GM18511 (cell line): ENCODE measurements around the gene RHOJ.
A peak's percentile ranks its signal among the peaks of the same experiment; 100 is the strongest.
"Not testable (repeated sequence)": the region's sequence is repeated elsewhere in the genome, so short reads cannot be mapped to it uniquely, and the experiment has no call there.

Experiments used
- ATAC-seq: cut with Tn5 transposase; IDR thresholded peaks from one replicate; pipeline ENCODE4 v1.9.1; 2021; ENCODE audit warnings: mild to moderate bottlenecking, moderate library complexity; ENCODE audit not compliant: unreplicated experiment

RHOJ gene

DNA sequence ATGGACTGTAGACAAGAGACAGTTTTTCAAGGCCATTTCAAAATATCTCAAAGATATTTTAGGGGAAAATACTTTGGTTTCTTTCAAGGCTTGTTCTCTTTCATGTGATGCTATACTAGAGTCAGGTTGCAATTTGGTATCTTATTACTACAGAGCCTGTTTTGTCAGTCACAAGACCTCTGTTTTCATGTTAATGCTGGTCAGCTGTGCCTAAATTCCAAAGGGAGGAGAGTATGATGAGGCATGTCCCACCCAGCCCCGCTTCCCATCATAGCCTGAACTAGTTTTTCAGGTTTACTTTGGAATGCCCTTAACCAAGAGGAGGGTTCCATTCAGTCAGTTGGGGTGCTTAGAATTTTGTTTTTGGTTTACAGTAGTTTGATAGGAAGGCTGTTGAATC is 61.9 kb downstream of the RHOJ start:
- ATAC-seq, result no peak

DNA sequence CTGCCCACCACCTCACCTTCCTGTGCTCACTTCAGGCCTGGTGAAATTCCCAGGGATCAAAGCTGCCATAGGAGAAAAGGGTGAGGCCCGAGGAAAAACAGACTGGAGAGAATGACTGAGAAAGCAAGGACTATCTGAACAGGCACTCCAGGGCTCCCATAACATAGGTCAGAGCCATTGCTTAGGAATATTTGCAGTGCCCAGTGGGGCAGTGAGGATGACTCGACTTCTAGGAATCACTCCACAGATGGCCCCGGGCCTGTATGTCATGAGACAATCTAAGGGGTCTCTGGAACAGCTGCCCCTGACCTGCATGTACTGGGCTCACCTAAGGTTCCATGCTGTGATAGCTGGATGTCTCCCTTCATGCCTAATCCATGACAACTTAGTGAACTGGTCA is 62.9 kb downstream of the RHOJ start:
- ATAC-seq, result no peak

DNA sequence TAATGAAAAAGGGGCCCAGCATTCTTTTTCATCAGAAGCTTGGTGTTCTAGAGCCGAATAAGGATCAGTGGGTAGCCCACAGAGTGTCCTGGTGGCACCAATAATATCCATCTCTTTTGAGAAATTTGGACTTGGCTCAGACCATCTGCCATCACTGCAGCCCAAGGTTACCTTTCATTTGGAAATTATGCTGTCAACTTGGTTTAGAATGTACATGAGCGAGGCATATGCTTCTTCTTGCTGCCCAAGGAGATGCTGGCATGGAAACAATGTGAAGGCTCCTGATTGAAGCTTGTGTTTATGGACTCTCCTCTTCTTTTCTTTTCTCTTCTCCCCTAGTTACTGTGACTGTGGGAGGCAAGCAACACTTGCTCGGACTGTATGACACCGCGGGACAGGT is 64.5 kb downstream of the RHOJ start:
- ATAC-seq, result no peak

DNA sequence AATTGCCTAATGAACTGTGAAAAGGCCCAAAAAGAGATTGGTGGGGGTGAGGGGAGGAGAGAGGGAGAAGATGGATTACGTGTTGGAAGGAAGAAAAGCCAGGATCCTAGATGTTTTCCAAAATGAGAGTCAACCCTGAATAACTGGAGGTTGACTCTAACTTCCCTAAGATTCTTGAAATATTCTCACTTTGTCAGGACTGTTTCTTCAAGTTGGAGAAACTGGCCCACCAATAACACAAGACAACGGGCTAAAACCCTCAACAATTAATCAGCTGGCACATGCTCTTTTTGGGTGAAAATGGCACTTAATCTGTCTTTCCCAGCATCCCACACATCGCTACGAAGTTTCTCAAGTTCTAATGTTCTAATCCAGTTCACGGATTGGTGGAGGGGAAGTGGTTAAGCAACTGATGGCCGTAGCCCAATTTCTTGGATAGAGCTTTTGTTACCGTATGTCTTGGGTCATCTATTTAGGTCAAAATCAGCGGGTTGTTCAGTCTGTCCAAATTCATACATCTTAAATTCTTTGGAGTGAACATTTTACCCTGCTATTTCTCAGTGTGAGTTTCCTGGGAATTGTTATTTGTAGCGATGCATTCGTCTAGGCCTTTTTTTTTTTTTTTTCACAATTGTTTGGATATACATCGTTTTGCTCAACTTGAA is 65.5 kb downstream of the RHOJ start:
- no peak for ATAC-seq

DNA sequence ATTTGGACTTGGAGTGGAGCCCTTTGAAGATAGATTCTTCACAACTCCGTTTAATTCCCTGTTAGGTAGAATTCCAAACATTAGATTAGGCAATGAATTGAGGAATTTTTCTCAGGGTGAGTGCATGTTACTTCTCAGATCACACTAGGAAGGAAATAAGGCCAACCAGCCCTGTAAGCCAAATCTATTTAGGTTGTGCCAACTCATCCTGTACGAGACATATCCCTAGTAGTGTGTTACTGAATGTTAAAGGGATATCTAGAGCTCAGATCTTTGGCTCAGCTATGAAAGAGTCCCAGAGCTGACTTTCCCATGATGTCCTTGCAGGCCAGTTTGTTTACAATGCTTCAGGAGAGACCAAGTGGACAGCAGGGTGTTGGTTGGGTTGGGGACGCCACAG is 68.9 kb downstream of the RHOJ start:
- ATAC-seq, result no peak

DNA sequence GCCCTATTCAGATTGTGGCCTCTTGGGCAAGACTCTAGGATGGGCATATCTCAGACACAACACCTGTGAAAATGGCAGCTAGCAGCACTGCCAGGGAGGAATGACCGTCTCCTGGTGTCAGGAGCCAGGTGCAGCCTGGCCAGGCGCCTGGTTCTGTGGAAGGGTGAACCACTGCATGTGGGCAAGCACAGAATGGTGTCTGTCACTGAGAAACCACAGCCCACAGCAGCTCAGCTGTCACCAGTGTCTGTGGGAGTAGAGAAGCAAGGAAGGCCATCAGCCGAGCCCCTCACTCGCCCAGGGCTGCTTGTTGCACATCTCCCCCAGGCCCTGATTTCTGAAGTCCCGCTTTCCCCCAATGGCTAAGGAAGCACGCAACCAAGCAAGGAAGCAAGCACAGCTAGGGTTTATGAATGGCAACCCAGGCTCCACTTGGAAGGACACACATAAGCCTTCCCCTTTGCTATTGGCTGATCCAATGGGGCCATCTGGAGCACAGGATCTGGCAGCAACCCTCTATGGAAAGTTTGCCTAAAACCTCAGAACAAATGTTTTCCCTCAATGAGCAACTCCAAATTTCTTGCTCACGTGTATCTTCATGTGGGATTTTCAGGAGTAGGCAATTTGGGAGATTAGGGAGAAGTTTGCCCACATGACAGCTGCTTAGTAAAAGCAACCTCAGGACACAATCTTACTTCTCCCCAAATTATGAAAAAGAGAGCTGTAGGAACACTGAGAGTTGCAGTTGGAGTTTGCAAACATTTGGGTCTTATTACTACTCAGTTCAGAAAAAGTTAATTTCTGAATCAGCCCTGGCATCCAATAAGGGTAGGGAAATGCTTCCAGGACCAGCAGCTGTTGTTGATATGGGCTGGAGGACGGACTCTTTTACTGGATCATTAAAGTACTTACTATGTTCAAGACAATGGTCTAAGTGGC is 69.7 kb downstream of the RHOJ start:
- no peak for ATAC-seq

DNA sequence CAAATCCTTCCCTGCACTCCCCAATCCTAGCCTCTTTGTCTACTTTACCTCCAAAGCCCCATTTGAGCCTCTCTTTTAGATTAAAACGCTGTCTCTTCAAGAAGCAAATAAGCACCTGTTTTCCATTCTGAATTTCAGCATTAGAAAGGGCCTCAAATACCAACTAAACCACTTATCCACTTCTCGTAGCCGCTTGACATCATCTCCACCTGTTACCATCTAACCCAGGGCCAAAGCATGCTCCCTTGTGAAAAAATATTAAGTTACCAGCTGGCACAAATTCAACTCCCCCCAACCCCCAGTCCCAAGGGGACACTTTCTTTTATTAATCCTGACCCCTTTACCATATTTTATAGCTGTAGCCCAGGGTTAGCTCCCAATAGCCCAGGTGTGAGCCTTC is 71.4 kb downstream of the RHOJ start:
- no peak for ATAC-seq

DNA sequence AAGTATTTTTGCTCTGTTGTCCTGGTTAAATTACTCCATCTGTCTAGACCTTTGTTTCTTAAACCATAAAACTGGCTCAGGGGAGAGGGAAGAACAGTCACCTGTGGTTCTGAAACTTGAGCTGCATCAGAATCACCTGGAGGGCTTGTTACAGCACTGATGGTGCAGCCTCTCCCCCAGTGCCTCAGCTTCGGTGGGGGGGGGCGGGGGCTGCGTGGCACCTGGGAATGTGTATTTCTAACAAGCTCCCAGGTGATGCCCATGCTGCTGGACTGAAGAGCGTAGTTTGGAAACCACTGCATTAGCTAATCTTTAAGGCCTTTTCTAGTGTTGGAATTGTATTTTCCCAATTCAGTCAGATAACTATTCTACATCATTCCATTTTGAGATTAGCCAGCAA is 71.8 kb downstream of the RHOJ start:
- no peak for ATAC-seq

DNA sequence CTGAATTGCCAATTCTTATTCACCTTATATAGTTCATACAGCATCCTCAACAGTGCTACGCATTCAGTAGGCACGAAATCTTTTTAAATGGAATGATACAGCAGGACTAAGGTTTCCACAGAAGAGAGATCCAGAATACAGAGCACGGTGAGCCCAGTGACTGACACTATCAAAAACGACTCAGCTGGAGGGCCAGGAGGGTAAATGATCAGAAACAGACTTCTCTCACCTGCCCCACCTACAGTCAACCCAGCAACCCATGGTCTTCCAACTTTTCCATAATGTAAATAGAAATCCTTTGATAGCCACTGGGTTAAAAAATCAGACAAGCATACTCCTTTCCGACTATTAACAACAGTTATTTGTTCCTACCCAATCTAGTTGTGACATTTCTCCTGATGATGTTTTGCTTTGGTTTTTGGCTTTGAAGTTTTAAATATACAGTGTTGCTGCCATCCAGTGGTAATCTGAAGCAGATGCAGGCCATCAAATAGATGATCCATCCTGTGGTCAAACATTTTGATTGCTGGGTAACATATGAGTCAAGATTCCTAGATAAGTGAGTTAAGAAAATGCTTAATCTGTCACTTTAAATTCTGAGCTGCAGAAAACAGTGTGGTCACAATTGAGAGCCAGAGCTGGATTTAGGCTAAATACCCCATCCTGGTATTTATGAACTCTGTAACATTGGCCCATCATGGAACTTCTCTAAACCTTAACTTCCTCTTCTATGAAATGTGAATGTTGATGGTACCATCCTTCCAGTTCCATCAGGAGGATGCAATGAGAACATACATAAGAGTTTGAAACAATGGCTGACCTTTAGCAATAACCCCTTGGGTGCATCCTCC is 72.5 kb downstream of the RHOJ start:
- peak; percentile 82 for ATAC-seq

DNA sequence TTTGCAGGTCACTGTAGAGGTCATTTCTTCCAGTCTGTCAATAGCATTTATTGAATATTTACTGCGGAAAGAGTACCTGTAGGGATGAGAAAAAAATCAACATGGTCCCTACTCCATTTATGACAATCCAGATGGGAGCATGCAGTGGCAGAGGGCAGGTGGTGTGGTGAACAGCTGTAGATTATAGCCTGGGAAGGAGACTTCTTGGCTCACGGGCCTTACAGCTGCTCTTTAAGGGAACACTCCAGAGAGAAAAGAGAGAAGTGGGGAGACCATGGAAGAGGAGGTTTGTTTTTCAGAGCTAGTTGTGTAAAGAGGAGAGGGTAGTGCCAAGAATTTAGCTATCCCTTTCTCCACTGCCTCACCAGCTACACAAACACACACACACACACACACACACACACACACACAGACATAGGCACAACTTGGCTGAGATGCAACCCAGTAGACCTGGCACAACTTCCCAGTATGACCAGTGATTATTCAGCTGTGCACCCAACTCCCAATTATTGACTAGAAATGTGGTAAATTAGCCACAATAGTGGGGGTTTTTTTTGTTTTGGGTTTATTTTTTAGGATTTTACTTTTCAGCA is 73.4 kb downstream of the RHOJ start:
- no peak for ATAC-seq

DNA sequence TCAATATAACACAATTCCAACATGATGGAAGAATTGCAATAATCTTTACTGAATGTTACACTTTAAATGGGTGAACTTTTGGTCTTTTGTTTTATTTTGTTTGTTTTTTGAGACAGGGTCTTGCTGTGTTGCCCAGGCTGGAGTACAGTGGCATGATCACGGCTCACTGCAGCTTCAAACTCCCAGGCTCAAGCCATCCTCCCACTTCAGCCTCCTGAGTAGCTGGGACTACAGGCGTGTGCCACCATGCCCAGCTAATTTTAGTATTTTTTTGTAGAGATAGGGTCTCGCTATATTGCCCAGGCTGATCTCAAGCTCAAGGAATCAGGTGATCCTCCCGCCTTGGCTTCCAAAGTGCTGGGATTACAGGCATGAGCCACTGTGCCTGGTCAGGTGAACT is 75.7 kb downstream of the RHOJ start:
- ATAC-seq, result not testable (repeated sequence)

DNA sequence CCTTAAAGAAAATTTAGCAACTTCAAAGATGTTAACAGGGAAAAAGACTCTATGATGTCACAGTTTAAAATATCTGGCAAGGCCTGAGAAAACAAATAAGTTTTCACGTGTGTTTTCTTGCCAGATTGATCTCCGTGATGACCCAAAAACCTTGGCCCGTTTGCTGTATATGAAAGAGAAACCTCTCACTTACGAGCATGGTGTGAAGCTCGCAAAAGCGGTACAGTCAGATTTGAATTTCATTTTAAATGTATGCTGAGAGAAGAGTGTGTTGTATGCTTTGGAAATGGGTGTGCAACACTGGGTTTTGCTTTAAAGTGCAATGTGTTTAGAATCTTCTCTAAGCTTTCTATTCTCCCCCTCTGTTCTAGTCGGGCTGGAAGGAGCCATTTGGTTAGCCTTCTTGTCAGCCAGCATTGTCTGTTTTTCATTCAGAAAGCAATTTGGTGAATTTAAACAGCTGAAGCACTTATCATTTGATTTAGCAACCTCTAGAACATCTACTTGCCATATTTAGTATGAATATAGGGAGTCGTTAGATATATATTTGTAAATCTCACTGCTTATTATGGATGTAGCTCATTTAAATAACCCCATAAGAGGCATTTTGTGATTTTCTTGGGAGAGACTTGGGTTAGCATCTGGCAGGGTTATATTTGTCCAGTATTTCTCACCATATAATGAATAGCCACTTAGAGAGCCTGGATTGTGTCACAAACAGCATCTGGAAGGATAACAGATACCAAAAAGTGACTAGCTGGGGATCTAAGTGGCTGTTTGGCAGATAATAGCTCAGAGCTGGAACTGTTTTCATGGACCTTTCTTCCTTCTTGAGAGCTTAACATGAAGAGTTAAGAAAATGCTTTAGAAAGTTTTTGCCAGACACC is 79.0 kb downstream of the RHOJ start:
- peak; percentile 71 for ATAC-seq

DNA sequence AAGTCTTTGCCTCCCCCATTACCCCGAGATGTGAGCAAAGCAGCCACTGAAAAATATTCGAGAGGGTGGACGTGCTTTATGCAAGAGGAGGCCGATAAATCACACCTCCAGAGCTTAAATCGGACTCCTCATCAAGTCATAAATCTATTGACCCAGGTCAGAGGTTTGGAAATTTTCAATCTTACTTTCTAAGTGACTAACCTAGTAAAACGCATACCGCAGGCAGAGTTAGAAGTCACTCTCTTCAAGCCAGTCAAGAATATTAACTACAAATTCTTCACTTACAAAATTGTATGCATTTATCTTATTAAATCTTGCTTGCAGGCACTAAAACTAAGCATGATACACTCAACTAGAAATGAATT is 79.6 kb downstream of the RHOJ start:
- ATAC-seq, result no peak

DNA sequence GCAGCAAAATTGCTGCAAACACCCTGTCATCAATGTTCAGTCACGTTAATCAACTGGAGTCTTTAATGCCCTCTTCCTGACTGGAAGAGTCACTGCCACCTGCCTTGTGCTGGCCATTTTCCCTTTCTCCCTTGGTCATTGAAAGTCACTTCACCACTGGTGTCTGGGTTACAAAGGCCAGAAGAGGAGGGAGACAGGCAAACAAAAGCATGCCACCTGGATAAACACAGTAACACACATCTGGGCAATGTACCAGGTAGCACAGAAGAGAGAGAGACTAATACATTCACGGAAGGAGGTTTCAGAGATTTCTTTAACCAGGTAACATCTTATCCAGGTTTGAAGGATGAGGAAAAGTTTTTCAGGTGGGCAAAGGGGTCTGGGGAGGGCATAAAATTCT is 81.8 kb downstream of the RHOJ start:
- no peak for ATAC-seq

DNA sequence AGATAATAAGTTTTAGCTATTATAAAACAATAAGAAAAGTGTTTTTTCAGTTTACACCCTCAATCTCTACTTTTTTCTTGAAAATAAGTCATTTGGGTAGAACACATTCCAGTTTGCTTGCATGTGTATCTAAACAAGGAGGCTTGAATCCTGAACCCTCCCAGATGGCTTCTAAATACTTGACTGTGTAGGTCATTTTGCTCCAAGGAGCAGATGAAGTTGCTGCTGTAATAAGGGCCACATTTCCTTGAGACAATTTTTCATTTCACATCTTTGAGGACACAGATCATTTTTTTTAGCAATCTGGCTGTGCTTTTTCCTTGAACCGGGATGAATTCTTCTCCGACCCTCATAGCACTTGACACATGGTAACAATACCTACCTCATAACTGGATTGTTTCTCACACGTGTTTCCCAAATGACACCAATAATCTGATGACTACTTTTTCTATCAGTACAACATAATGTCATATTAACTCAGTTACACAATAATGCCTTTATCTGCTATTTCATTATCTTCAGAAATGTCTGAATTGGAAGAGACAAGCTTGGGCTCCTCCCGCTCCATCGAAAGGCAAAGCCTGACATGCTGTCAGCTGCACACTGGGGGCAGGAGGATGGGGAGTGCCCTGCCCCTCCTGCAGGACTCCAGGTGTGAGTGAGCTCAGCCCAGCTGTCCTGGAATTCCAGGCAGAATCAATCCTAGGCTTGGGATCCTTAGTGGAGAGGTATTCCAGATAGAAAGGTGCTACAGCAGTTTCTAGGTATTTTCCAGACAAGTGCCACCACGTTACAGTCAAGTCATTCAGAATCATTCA is 83.6 kb downstream of the RHOJ start:
- ATAC-seq, result no peak

DNA sequence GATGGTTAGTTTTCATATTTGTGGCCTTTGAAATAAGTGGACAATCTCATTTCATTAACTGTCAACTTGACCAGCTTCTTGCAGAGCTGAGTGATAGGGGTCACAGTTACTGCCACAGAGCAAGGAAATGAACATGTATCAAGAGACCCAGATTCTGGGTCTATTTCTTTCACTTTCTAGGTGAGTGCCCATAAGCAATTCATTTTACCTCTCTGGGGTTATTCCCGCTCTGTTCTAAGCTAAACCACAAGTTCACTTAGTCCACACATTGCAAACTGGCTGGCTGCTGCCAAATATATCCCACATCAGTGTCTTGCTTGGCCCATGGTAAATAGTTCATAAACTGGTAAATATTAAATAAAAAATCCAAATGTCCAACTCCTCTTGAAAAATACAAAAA is 84.6 kb downstream of the RHOJ start:
- ATAC-seq, result no peak

DNA sequence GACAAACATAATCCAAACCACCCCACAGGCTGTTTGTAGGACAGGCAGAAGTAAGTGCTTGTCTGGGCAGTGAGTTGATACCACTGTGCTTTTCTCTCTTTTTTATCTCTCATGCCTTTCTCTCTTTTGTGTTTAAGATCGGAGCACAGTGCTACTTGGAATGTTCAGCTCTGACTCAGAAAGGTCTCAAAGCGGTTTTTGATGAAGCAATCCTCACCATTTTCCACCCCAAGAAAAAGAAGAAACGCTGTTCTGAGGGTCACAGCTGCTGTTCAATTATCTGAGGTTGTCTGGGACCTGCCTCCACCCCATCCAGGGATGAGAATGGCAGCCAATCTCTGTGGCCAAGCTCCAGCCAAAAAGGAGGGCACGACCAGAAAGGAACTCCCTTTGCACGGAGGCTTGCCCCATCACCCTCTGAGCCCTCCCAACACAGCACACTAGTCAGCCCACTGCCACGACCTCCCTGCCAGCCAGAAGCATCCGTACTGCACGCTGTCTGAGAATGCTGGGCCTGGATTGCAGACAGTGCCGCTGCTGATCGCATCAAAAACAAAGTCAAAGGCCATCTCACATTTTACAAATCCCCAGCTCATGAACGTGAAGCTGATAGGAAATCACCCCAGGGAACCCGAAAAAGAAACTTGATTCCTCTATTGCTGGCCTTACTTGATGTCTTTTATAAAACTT is 86.6 kb downstream of the RHOJ start:
- ATAC-seq, result no peak

DNA sequence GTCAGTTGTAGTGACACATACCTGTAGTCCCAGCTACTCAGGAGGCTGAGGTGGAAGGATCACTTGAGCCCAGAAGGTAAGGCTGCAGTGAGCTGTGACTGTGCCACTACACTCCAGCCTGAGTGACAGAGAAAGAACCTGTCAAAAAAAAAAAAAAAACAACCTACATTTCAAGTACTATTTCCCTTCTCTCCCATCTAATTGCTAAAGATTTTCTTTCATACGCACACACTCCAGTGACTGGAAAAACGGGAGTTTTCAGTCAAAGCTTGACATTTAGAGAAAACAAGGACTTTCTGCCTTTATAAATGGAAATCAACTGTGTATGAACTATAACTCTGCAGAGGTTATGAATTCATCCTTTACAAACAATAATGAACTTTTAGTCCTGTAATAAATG is 88.6 kb downstream of the RHOJ start:
- ATAC-seq, result no peak

DNA sequence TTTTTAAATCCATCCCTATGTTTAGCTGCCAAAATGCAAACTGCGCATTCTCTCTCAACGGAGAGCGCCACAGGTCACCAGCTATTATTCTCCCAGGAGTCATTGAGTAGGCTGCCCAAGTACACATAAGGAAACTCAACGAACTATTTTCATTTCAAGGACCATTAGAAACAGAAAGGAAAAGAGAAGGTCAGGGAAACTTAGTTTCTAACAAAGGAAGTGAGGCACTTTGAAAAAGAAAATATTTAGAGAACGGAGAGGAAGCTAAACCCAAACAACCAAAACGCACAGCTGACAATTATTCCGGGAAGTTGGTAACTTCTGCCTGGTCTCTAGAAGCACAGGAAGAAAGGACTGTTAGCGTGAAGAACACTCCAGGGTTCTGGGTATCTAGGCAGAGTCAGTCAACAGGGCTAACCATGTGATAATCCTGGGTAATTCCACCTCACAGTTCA is 91.0 kb downstream of the RHOJ start:
- ATAC-seq, result no peak
